ENCODE measurements around the gene WDR36. TPM values are rescaled to one million over a fixed set of nuclear protein-coding genes. Genes with fewer than 3 reads are reported as not detected.

WDR36 gene
- total RNA-seq, 4 donors from 2014 or later: 26.6 to 55.1 (median 30.5) TPM

DNA sequence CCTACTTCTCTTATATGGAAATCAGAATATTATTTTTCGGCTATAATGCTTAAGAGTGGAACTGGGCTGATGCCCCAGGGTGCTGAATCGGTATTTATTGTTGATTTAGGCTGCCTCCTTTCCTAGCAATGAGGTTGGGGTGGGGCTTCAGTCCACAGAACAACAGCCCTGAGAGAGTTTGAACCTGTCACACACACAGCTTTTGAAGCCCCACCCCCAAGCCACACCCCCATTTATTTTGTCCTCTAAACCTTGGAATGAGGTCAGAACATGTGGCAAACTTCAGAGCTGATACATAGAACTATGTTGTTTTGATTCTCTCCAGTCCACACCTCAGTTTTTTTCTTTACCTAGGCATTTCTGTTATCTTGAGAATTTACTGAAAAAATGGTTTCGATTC lies 80.4 kb downstream of the WDR36 start:
- no peak for DNase-seq (ENCODE audit: low spot score)
- TF ChIP-seq, protein P1, sequence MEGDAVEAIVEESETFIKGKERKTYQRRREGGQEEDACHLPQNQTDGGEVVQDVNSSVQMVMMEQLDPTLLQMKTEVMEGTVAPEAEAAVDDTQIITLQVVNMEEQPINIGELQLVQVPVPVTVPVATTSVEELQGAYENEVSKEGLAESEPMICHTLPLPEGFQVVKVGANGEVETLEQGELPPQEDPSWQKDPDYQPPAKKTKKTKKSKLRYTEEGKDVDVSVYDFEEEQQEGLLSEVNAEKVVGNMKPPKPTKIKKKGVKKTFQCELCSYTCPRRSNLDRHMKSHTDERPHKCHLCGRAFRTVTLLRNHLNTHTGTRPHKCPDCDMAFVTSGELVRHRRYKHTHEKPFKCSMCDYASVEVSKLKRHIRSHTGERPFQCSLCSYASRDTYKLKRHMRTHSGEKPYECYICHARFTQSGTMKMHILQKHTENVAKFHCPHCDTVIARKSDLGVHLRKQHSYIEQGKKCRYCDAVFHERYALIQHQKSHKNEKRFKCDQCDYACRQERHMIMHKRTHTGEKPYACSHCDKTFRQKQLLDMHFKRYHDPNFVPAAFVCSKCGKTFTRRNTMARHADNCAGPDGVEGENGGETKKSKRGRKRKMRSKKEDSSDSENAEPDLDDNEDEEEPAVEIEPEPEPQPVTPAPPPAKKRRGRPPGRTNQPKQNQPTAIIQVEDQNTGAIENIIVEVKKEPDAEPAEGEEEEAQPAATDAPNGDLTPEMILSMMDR (IDR thresholded peaks at IDR 0.05): no peak
- no peak for ATAC-seq (ENCODE audit: low FRiP score)

DNA sequence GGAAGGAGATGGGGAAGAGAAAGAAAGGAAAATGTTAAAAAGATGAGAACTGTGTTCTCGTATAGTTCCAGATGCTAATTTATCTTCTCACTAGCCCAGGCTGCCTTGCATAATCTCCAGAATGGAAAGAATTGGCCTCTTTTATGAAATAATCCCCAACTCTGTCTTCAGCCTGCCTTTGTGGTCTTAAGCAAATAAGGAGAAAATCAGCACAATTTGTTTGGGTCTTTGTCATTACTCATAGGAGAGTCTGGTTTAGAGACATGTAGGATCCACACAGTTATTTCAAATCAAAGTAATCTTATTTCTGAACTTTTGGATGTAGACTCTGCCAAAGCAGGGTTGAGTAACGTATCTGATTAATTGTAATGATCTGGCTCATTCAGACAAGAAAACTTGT lies 81.3 kb downstream of the WDR36 start:
- TF ChIP-seq, protein P1 (IDR thresholded peaks at IDR 0.05): no peak
- no peak for ATAC-seq (ENCODE audit: low FRiP score)
- DNase-seq (ENCODE audit: low spot score): no peak

Other genes starting within 250 kb of the WDR36 start
- 1 to 10 TPM in 3 of 4 donors, not detected in 1; 1.1 to 2.2 (median 1.2) TPM for gene TSLP, start 20.6 kb upstream of the WDR36 start, total RNA-seq
- gene CAMK4, start 132.0 kb downstream of the WDR36 start, total RNA-seq: 1 to 10 TPM in 2 of 4 donors, under 1 TPM in 2; 0.44 to 3.8 (median 1.7) TPM

Measured in omental fat pad (tissue), 4 donors.